Tibial nerve (tissue), 4 donors: ENCODE results near the gene FBXO8. TPM values are rescaled to one million over a fixed set of nuclear protein-coding genes. Genes with fewer than 3 reads are reported as not detected.

ENCODE experiments used
- DNase-seq, 2 donors: peaks; one replicate each; pipeline ENCODE4 v3.0.0-alpha.2; 2019; ENCODE audit warnings: low spot score in 2 of 2
- H3K27ac ChIP-seq, 4 donors: fragments of 200-600 bp; sonication (generic) in 3 of 4; one replicate each; pipeline ENCODE4 v1.5.1; 2017 to 2019; ENCODE audit warnings: mild to moderate bottlenecking in 1 of 4
- H3K27me3 ChIP-seq, 2 donors: fragments of 200-600 bp; sonication (generic) in 1 of 2; one replicate each; pipeline versions ENCODE4 v1.5.1 to v1.6.0; 2017 to 2019
- H3K36me3 ChIP-seq, 3 donors: fragments of 200-600 bp; sonication (generic); one replicate each; pipeline ENCODE4 v1.5.1; 2018 to 2019
- H3K4me1 ChIP-seq, 4 donors: fragments of 200-600 bp; sonication (generic) in 3 of 4; one replicate each; pipeline ENCODE4 v1.5.1; 2017 to 2019
- H3K4me3 ChIP-seq, 4 donors: fragments of 200-600 bp; sonication (generic) in 3 of 4; one replicate each; pipeline ENCODE4 v1.5.1; 2017 to 2019; ENCODE audit warnings: mild to moderate bottlenecking in 1 of 4, moderate library complexity in 1 of 4
- H3K9me3 ChIP-seq, 4 donors: fragments of 200-600 bp; sonication (generic) in 3 of 4; one replicate each; pipeline ENCODE4 v1.5.1; 2017 to 2019
- CTCF ChIP-seq, 5 experiments: fragments of 200-600 bp in 3 of 5; fragments of 450-650 bp in 2 of 5; sonication (generic) in 3 of 5; IDR thresholded peaks; one replicate each; pipeline ENCODE4 v1.5.1; 2016 to 2019; ENCODE audit warnings: antibody characterized with exemption in 5 of 5, mild to moderate bottlenecking in 3 of 5, moderate library complexity in 2 of 5
- EP300 ChIP-seq, 2 donors: sonication (generic); formaldehyde crosslinking; IDR thresholded peaks; one replicate each; pipeline ENCODE4 v1.6.1; 2017; ENCODE audit warnings: antibody characterized with exemption in 2 of 2, mild to moderate bottlenecking in 1 of 2
- POLR2A ChIP-seq, 2 donors: fragments of 450-650 bp; IDR thresholded peaks; one replicate each; pipeline ENCODE4 v1.6.1; 2017; ENCODE audit warnings: antibody characterized with exemption in 2 of 2, mild to moderate bottlenecking in 2 of 2, moderate library complexity in 2 of 2
- WGBS, 2 donors: methylation state at CpG; one replicate each; pipeline ENCODE4 v1.1.5; 2018; 5-methylcytosine and 5-hydroxymethylcytosine counted together
- total RNA-seq, 4 donors: library from RNA; depleted of rRNA; stranded (reverse); fragments of >200 nt; gene quantifications; one replicate each; pipeline ENCODE4 v1.1.0, GENCODE V29; 2016

The FBXO8 gene
- total RNA-seq, 4 donors from 2014 or later = 25.3 to 34.3 (median 30.3) TPM

- TF ChIP-seq POLR2A (IDR thresholded peaks at IDR 0.05) = no peak
- Histone ChIP-seq H3K4me3 (no peak overlapping the region), H3K4me1 (peaks cover 0 to 24% (median 2%) of the 10 kb centered on the region in 4 donors), H3K27ac (no peak overlapping the region), H3K9me3 (no peaks in the 10 kb centered on the region), H3K27me3 (no peaks in the 10 kb centered on the region), H3K36me3 (peaks cover 0 to 4% (median 0%) of the 10 kb centered on the region in 3 donors)
- no peak for DNase-seq
Observed at GRCh38 chr4:174259580-174259979, 23.9 kb downstream of the FBXO8 start.

GRCh38 chr4:174256277-174256713 lies 27.2 kb downstream of the FBXO8 start:
- Histone ChIP-seq H3K27me3 (no peaks in the 10 kb centered on the region), H3K36me3 (peaks cover 0 to 4% (median 0%) of the 10 kb centered on the region in 3 donors), H3K9me3 (no peaks in the 10 kb centered on the region), H3K27ac (no peak overlapping the region), H3K4me1 (peaks cover 0 to 5% (median 0%) of the 10 kb centered on the region in 4 donors), H3K4me3 (no peak overlapping the region)
- no peak for DNase-seq
- 70 to 79% methylated on average over 1 of the region's 1 CpG for WGBS, 2 donors
- no peak for TF ChIP-seq CTCF (IDR thresholded peaks at IDR 0.05)
- TF ChIP-seq POLR2A (IDR thresholded peaks at IDR 0.05) = no peak
- no peak for TF ChIP-seq EP300 (IDR thresholded peaks at IDR 0.05)

- 80 to 81% methylated on average over 5 of the region's 5 CpGs for WGBS, 2 donors
- TF ChIP-seq POLR2A (IDR thresholded peaks at IDR 0.05) (no peak), EP300 (IDR thresholded peaks at IDR 0.05) (no peak), CTCF (IDR thresholded peaks at IDR 0.05) (no peak)
- Histone ChIP-seq H3K36me3 (peaks cover 0 to 4% (median 0%) of the 10 kb centered on the region in 3 donors), H3K27me3 (no peaks in the 10 kb centered on the region), H3K4me3 (no peak overlapping the region), H3K9me3 (no peaks in the 10 kb centered on the region), H3K4me1 (peaks cover 0 to 4% (median 0%) of the 10 kb centered on the region in 4 donors), H3K27ac (no peak overlapping the region)
- DNase-seq = no peak
Observed at GRCh38 chr4:174255786-174256185, 27.7 kb downstream of the FBXO8 start.

GRCh38 chr4:174255374-174255773 lies 28.1 kb downstream of the FBXO8 start:
- no peak for DNase-seq
- Histone ChIP-seq H3K27me3 (no peaks in the 10 kb centered on the region), H3K27ac (no peak overlapping the region), H3K4me1 (no peaks in the 10 kb centered on the region), H3K36me3 (peaks cover 0 to 4% (median 0%) of the 10 kb centered on the region in 3 donors), H3K9me3 (no peaks in the 10 kb centered on the region), H3K4me3 (no peak overlapping the region)
- 94% methylated on average over 1 of the region's 1 CpG for WGBS, 2 donors
- TF ChIP-seq CTCF (IDR thresholded peaks at IDR 0.05) (no peak), EP300 (IDR thresholded peaks at IDR 0.05) (no peak), POLR2A (IDR thresholded peaks at IDR 0.05) (no peak)

- no peak for TF ChIP-seq EP300 (IDR thresholded peaks at IDR 0.05)
- TF ChIP-seq POLR2A (IDR thresholded peaks at IDR 0.05) = no peak
- no peak for TF ChIP-seq CTCF (IDR thresholded peaks at IDR 0.05)
- Histone ChIP-seq H3K36me3 (peaks cover 0 to 4% (median 0%) of the 10 kb centered on the region in 3 donors), H3K4me1 (no peaks in the 10 kb centered on the region), H3K4me3 (no peak overlapping the region), H3K9me3 (no peaks in the 10 kb centered on the region), H3K27me3 (no peaks in the 10 kb centered on the region), H3K27ac (no peak overlapping the region)
- DNase-seq = no peak
- 79 to 90% methylated on average over 1 of the region's 1 CpG for WGBS, 2 donors
Observed at GRCh38 chr4:174254613-174255012, 28.9 kb downstream of the FBXO8 start.

GRCh38 chr4:174252412-174252811 lies 31.1 kb downstream of the FBXO8 start:
- Histone ChIP-seq H3K27me3 (no peaks in the 10 kb centered on the region), H3K27ac (no peak overlapping the region), H3K9me3 (no peaks in the 10 kb centered on the region), H3K4me1 (no peaks in the 10 kb centered on the region), H3K4me3 (no peak overlapping the region), H3K36me3 (peaks cover 0 to 4% (median 0%) of the 10 kb centered on the region in 3 donors)
- TF ChIP-seq CTCF (IDR thresholded peaks at IDR 0.05) (no peak), EP300 (IDR thresholded peaks at IDR 0.05) (no peak)
- WGBS, 2 donors = 65 to 96% methylated on average over 2 of the region's 2 CpGs
- DNase-seq = no peak
